Measurements from ENCODE around the gene C14orf180. TPM values are rescaled to one million over a fixed set of nuclear protein-coding genes. Genes with fewer than 3 reads are reported as not detected.

Gene C14orf180
- total RNA-seq, 1 donor from 2014 or later: not detected

GRCh38 chr14:104582662-104583061 is 3.1 kb downstream of the C14orf180 start:
- Histone ChIP-seq H3K4me1 (ENCODE audit: insufficient read depth, low read length) (no peaks in the 10 kb centered on the region), H3K79me2 (ENCODE audit: insufficient read depth, low read length) (no peaks in the 10 kb centered on the region), H3K27ac (ENCODE audit: low read depth, low read length) (no peak overlapping the region), H2AFZ (ENCODE audit: low read depth, low read length) (no peak overlapping the region), H4K20me1 (ENCODE audit: insufficient read depth, low read length) (no peaks in the 10 kb centered on the region), H3K27me3 (ENCODE audit: insufficient read depth, low read length) (no peaks in the 10 kb centered on the region), H3K4me3 (ENCODE audit: insufficient read depth, low read depth, low read length) (no peak overlapping the region), H3K9ac (ENCODE audit: low read length) (no peak overlapping the region), H3K9me3 (ENCODE audit: insufficient read depth, low read depth, low read length) (no peaks in the 10 kb centered on the region), H3K4me2 (ENCODE audit: low read length) (no peak overlapping the region), H3K36me3 (ENCODE audit: insufficient read depth, low read length) (no peaks in the 10 kb centered on the region)
- no peak for DNase-seq (ENCODE audit: low read depth)
- TF ChIP-seq EZH2 (IDR thresholded peaks at IDR 0.05; ENCODE audit: insufficient read depth, low read length): no peak
- TF ChIP-seq, protein P1, sequence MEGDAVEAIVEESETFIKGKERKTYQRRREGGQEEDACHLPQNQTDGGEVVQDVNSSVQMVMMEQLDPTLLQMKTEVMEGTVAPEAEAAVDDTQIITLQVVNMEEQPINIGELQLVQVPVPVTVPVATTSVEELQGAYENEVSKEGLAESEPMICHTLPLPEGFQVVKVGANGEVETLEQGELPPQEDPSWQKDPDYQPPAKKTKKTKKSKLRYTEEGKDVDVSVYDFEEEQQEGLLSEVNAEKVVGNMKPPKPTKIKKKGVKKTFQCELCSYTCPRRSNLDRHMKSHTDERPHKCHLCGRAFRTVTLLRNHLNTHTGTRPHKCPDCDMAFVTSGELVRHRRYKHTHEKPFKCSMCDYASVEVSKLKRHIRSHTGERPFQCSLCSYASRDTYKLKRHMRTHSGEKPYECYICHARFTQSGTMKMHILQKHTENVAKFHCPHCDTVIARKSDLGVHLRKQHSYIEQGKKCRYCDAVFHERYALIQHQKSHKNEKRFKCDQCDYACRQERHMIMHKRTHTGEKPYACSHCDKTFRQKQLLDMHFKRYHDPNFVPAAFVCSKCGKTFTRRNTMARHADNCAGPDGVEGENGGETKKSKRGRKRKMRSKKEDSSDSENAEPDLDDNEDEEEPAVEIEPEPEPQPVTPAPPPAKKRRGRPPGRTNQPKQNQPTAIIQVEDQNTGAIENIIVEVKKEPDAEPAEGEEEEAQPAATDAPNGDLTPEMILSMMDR (IDR thresholded peaks at IDR 0.05; ENCODE audit: insufficient read depth, low read depth, low read length): no peak
- Mint-ChIP-seq H3K4me3 (ENCODE audit: unreplicated experiment) (no peak overlapping the region), H3K27ac (ENCODE audit: unreplicated experiment) (no peak overlapping the region), H3K36me3 (ENCODE audit: low read depth, unreplicated experiment) (no peaks in the 10 kb centered on the region), H3K9me3 (ENCODE audit: unreplicated experiment) (no peaks in the 10 kb centered on the region), H3K4me1 (ENCODE audit: low read depth, unreplicated experiment) (no peaks in the 10 kb centered on the region), H3K27me3 (ENCODE audit: low read depth, unreplicated experiment) (peaks cover 23% of the 10 kb centered on the region)
- FAIRE-seq: no peak

DNA sequence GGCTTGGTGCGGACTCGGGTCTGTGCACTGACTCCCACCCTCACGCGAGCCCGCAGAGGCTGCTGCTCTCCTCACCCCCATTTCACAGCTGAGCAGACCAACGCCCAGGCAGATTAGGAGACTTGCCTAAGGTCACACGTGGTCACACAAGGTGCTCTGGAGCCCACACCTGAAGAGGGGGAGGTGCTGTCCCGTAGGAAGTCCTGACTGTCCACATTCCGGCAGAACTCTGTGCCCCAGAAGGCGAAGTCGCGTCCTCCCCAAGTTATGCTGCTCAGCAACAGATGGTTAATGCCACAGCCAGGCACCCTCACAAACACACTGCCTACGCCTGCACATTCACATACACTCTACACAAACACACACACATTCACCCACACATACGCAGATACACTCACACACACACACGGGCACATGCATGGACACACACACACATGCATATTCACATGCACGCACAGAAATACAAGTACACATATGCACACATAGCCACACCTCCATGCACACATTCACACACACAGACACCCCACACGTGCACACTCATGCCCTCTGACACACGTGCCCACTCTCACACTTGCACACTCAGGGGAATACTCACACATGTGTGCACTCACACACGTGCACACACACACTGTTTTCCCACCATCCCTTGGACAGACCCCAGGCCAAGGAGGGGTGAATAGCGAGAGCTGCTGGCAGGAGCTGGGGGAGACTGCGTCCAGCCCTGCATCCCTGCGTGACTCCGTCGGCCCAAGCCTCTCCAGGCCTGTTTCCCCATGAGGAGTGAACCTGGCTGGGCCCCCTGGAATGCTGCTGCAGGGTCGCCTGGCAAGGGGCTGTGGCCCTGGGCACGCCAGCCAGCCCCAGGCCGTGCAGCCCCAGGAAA is 4.1 kb downstream of the C14orf180 start:
- DNase-seq (ENCODE audit: low read depth) (no peak), FAIRE-seq (no peak)
- no peaks in the 10 kb centered on the region for H3K4me1 Mint-ChIP-seq (ENCODE audit: low read depth, unreplicated experiment)
- H3K27ac Mint-ChIP-seq (ENCODE audit: unreplicated experiment): no peak overlapping the region
- Histone ChIP-seq H3K9me3 (ENCODE audit: insufficient read depth, low read depth, low read length) (no peaks in the 10 kb centered on the region), H3K36me3 (ENCODE audit: insufficient read depth, low read length) (no peaks in the 10 kb centered on the region), H2AFZ (ENCODE audit: low read depth, low read length) (no peak overlapping the region), H3K4me2 (ENCODE audit: low read length) (no peak overlapping the region), H3K9ac (ENCODE audit: low read length) (no peak overlapping the region), H4K20me1 (ENCODE audit: insufficient read depth, low read length) (no peaks in the 10 kb centered on the region), H3K27ac (ENCODE audit: low read depth, low read length) (no peak overlapping the region), H3K27me3 (ENCODE audit: insufficient read depth, low read length) (no peaks in the 10 kb centered on the region), H3K4me3 (ENCODE audit: insufficient read depth, low read depth, low read length) (no peak overlapping the region), H3K79me2 (ENCODE audit: insufficient read depth, low read length) (no peaks in the 10 kb centered on the region), H3K4me1 (ENCODE audit: insufficient read depth, low read length) (no peaks in the 10 kb centered on the region)
- H3K36me3 Mint-ChIP-seq (ENCODE audit: low read depth, unreplicated experiment): no peaks in the 10 kb centered on the region
- no peaks in the 10 kb centered on the region for H3K9me3 Mint-ChIP-seq (ENCODE audit: unreplicated experiment)
- no peak for TF ChIP-seq EZH2 (IDR thresholded peaks at IDR 0.05; ENCODE audit: insufficient read depth, low read length)
- TF ChIP-seq, protein P1 (IDR thresholded peaks at IDR 0.05; ENCODE audit: insufficient read depth, low read depth, low read length): no peak
- no peak overlapping the region for H3K4me3 Mint-ChIP-seq (ENCODE audit: unreplicated experiment)
- peaks cover 23% of the 10 kb centered on the region for H3K27me3 Mint-ChIP-seq (ENCODE audit: low read depth, unreplicated experiment)

- no peak overlapping the region for H3K27ac Mint-ChIP-seq (ENCODE audit: unreplicated experiment)
- FAIRE-seq: no peak
- no peaks in the 10 kb centered on the region for H3K9me3 ChIP-seq (ENCODE audit: insufficient read depth, low read depth, low read length)
- no peak for TF ChIP-seq EZH2 (IDR thresholded peaks at IDR 0.05; ENCODE audit: insufficient read depth, low read length)
- TF ChIP-seq, protein P1 (IDR thresholded peaks at IDR 0.05; ENCODE audit: insufficient read depth, low read depth, low read length): no peak
- H3K4me3 ChIP-seq (ENCODE audit: insufficient read depth, low read depth, low read length): no peak overlapping the region
- no peaks in the 10 kb centered on the region for H3K4me1 ChIP-seq (ENCODE audit: insufficient read depth, low read length)
- no peaks in the 10 kb centered on the region for H3K79me2 ChIP-seq (ENCODE audit: insufficient read depth, low read length)
- H3K27me3 Mint-ChIP-seq (ENCODE audit: low read depth, unreplicated experiment): peaks cover 16% of the 10 kb centered on the region
- DNase-seq (ENCODE audit: low read depth): no peak
- no peaks in the 10 kb centered on the region for H3K4me1 Mint-ChIP-seq (ENCODE audit: low read depth, unreplicated experiment)
- H3K36me3 ChIP-seq (ENCODE audit: insufficient read depth, low read length): no peaks in the 10 kb centered on the region
- no peak overlapping the region for H3K27ac ChIP-seq (ENCODE audit: low read depth, low read length)
- no peak overlapping the region for H3K4me2 ChIP-seq (ENCODE audit: low read length)
- no peaks in the 10 kb centered on the region for H3K27me3 ChIP-seq (ENCODE audit: insufficient read depth, low read length)
- H3K9me3 Mint-ChIP-seq (ENCODE audit: unreplicated experiment): no peaks in the 10 kb centered on the region
- no peaks in the 10 kb centered on the region for H3K36me3 Mint-ChIP-seq (ENCODE audit: low read depth, unreplicated experiment)
- no peak overlapping the region for H2AFZ ChIP-seq (ENCODE audit: low read depth, low read length)
- no peak overlapping the region for H3K4me3 Mint-ChIP-seq (ENCODE audit: unreplicated experiment)
- H4K20me1 ChIP-seq (ENCODE audit: insufficient read depth, low read length): no peaks in the 10 kb centered on the region
- no peak overlapping the region for H3K9ac ChIP-seq (ENCODE audit: low read length)
Measured at GRCh38 chr14:104584557-104584956, 5.0 kb downstream of the C14orf180 start.

All from astrocyte (in vitro differentiated cells and primary cell).